Mesendoderm (in vitro differentiated cells): ENCODE data around the gene HABP2.

Experiments
- DNase-seq: peaks from one replicate; pipeline ENCODE4 v3.0.0; 2013
- H2AK5ac ChIP-seq: 2 replicates; pipeline ENCODE4 v1.6.1; 2013; ENCODE audit warnings: low read length, inconsistent platforms
- H2BK120ac ChIP-seq: 2 replicates; pipeline ENCODE4 v1.6.1; 2013; ENCODE audit warnings: low read depth, mild to moderate bottlenecking, low read length, moderate library complexity, mixed read lengths
- H2BK15ac ChIP-seq: replicated peaks from 2 replicates; pipeline ENCODE4 v1.6.1; 2013; ENCODE audit warnings: low read depth, mild to moderate bottlenecking, moderate library complexity
- H2BK5ac ChIP-seq: 2 replicates; pipeline ENCODE4 v1.6.1; 2013; ENCODE audit warnings: low read length, inconsistent platforms
- H3K18ac ChIP-seq: 2 replicates; pipeline ENCODE4 v1.6.1; 2013; ENCODE audit warnings: mild to moderate bottlenecking, low read length, mixed read lengths
- H3K23ac ChIP-seq: one replicate; pipeline ENCODE4 v1.6.1; 2013; ENCODE audit warnings: low read length
- H3K27ac ChIP-seq: 2 replicates; pipeline ENCODE4 v1.5.1; 2013; ENCODE audit warnings: low read depth, mild to moderate bottlenecking, inconsistent platforms, low read length, moderate library complexity
- H3K27me3 ChIP-seq: 2 replicates; pipeline ENCODE4 v1.6.1; 2013; ENCODE audit warnings: low read length, control low read depth, mild to moderate bottlenecking, inconsistent platforms; ENCODE audit not compliant: insufficient read depth, poor library complexity
- H3K36me3 ChIP-seq: 2 replicates; pipeline ENCODE4 v1.6.1; 2013; ENCODE audit warnings: low read length, inconsistent platforms; ENCODE audit not compliant: control insufficient read depth, insufficient read depth
- H3K4ac ChIP-seq: one replicate; pipeline ENCODE4 v1.6.1; 2013; ENCODE audit warnings: low read depth, mild to moderate bottlenecking, low read length, moderate library complexity
- H3K4me1 ChIP-seq: 2 replicates; pipeline ENCODE4 v1.6.1; 2013; ENCODE audit warnings: low read depth, low read length, inconsistent platforms; ENCODE audit not compliant: control insufficient read depth
- H3K4me2 ChIP-seq: 2 replicates; pipeline ENCODE4 v1.6.1; 2013; ENCODE audit warnings: low read length
- H3K4me3 ChIP-seq: 2 replicates; pipeline ENCODE4 v1.5.1; 2013; ENCODE audit warnings: mild to moderate bottlenecking, low read length
- H3K56ac ChIP-seq: one replicate; pipeline ENCODE4 v1.6.1; 2013; ENCODE audit warnings: low read length
- H3K79me1 ChIP-seq: 2 replicates; pipeline ENCODE4 v1.6.1; 2013; ENCODE audit warnings: low read length, inconsistent platforms
- H3K79me2 ChIP-seq: 2 replicates; pipeline ENCODE4 v1.6.1; 2013; ENCODE audit warnings: mild to moderate bottlenecking, low read length; ENCODE audit not compliant: control insufficient read depth, insufficient read depth
- H3K9ac ChIP-seq: 2 replicates; pipeline ENCODE4 v1.6.1; 2013; ENCODE audit warnings: low read length, inconsistent platforms
- H4K5ac ChIP-seq: one replicate; pipeline ENCODE4 v1.6.1; 2013; ENCODE audit warnings: low read length
- H4K8ac ChIP-seq: one replicate; pipeline ENCODE4 v1.6.1; 2013; ENCODE audit warnings: low read depth, mild to moderate bottlenecking, control low read depth, low read length, moderate library complexity
- WGBS: extraction: QIAGEN DNeasy Blood & Tissue Kit; methylation state at CpG from one replicate; pipeline ENCODE4 v1.1.7; 2013; ENCODE audit warnings: low lambda C conversion rate, missing lambda C conversion rate; ENCODE audit not compliant: insufficient coverage; ENCODE audit errors: extremely low coverage; 5-methylcytosine and 5-hydroxymethylcytosine counted together

The HABP2 gene

DNA sequence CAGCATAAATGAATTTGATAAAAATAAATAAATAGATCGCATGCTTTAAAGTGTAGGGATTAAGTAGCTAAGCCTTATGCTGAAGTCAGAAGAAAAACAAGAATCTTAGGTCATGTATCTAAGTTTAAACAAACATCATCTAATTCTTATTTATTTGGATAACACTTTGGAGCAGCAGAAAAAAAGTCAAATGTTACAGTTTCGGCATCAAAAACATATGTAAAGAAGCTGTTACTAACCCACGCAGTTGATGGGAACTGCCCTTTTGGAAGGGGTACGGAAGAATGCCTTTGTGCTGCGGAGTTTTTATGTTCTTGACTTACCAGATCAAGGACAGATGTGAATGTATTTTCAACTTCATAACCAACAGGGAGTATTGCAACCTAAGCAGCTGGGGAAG, 37.3 kb upstream of the HABP2 start:
- no peak overlapping the region for H3K4me3 ChIP-seq
- no peak overlapping the region for H3K18ac ChIP-seq
- no peaks in the 10 kb centered on the region for H3K36me3 ChIP-seq
- no peak overlapping the region for H2BK15ac ChIP-seq
- no peak overlapping the region for H2AK5ac ChIP-seq
- H4K5ac ChIP-seq = no peak overlapping the region
- no peak overlapping the region for H3K9ac ChIP-seq
- no peaks in the 10 kb centered on the region for H3K79me2 ChIP-seq
- H3K4ac ChIP-seq = no peak overlapping the region
- no peak overlapping the region for H3K27ac ChIP-seq
- H3K27me3 ChIP-seq = no peaks in the 10 kb centered on the region
- no peak for DNase-seq
- no CpG with 5 or more reads among the region's 5 CpGs for WGBS
- no peak overlapping the region for H4K8ac ChIP-seq
- H2BK120ac ChIP-seq = no peak overlapping the region
- H3K23ac ChIP-seq = no peak overlapping the region
- H3K79me1 ChIP-seq = no peaks in the 10 kb centered on the region
- no peak overlapping the region for H2BK5ac ChIP-seq
- no peak overlapping the region for H3K4me2 ChIP-seq
- no peak overlapping the region for H3K56ac ChIP-seq
- H3K4me1 ChIP-seq = no peaks in the 10 kb centered on the region

DNA sequence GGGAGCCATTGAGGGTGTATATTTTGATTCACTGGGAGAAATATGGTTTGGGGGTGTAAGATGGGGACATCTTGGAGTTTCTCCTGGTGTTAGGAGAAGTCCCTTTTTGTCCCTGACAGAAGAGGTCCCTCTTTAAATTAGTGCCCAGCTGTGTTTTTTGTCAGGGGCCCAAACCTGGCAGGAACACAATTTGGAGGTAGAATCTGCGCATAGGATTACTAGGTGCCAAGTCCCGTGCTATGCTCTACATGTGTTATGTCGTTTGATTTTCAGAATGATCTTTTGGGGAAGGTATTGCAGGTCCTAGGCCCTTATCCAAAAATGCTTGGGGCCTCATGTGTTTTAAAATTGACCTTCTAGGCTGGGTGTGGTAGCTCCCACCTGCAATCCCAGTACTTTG, 36.8 kb upstream of the HABP2 start:
- Histone ChIP-seq H3K27ac (no peak overlapping the region), H2BK5ac (no peak overlapping the region), H3K27me3 (no peaks in the 10 kb centered on the region), H4K5ac (no peak overlapping the region), H2BK15ac (no peak overlapping the region), H2BK120ac (no peak overlapping the region), H3K36me3 (no peaks in the 10 kb centered on the region), H3K4me3 (no peak overlapping the region), H3K23ac (no peak overlapping the region), H3K56ac (no peak overlapping the region), H3K4me1 (no peaks in the 10 kb centered on the region), H3K9ac (no peak overlapping the region), H2AK5ac (no peak overlapping the region), H3K4me2 (no peak overlapping the region), H3K79me1 (no peaks in the 10 kb centered on the region), H3K18ac (no peak overlapping the region), H4K8ac (no peak overlapping the region), H3K4ac (no peak overlapping the region), H3K79me2 (no peaks in the 10 kb centered on the region)
- no peak for DNase-seq
- WGBS = no CpG with 5 or more reads among the region's 3 CpGs

DNA sequence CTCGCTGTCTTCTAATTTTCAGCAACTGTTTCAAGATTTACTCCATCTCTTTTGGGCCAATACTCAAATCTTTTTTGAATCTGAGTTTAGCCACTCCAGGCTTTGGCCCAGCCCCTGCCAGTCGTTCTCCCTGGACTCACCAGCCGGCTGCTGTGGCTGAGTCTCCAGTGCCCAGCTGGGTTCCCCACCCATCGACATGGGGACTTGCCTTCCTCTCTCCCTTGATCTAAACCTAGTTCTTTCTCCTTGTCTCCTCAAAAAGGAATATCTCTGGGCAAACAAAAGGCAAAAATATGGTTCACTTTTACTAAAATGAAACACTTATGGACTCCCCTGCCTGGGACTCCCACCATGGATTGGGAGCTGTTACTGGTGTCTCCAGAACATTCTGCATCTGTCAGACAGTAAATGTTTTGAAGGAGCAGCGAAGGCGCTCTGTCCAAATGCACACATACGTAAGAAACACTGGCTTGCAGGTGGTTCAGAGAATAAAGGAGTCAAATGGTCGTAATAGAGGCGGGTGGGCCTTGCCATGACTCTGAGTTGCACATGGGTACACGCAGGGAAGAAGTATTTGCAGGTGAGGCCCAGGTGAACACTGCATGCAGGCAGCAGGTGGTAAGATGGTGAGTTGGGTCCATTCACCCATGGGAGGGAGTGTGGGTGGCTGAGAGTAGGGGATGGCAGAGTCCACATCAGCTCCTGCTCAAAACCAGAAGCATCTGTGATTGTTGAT, 35.5 kb upstream of the HABP2 start:
- H2BK5ac ChIP-seq = no peak overlapping the region
- no peak for DNase-seq
- H3K4ac ChIP-seq = no peak overlapping the region
- no peaks in the 10 kb centered on the region for H3K36me3 ChIP-seq
- no peaks in the 10 kb centered on the region for H3K79me2 ChIP-seq
- H4K5ac ChIP-seq = no peak overlapping the region
- H2AK5ac ChIP-seq = no peak overlapping the region
- H3K4me2 ChIP-seq = no peak overlapping the region
- no peak overlapping the region for H4K8ac ChIP-seq
- no peaks in the 10 kb centered on the region for H3K27me3 ChIP-seq
- H3K79me1 ChIP-seq = no peaks in the 10 kb centered on the region
- no peak overlapping the region for H3K18ac ChIP-seq
- no peak overlapping the region for H3K9ac ChIP-seq
- H3K27ac ChIP-seq = no peak overlapping the region
- no peak overlapping the region for H3K23ac ChIP-seq
- no peaks in the 10 kb centered on the region for H3K4me1 ChIP-seq
- H3K56ac ChIP-seq = no peak overlapping the region
- no peak overlapping the region for H2BK15ac ChIP-seq
- H2BK120ac ChIP-seq = no peak overlapping the region
- no peak overlapping the region for H3K4me3 ChIP-seq
- no CpG with 5 or more reads among the region's 10 CpGs for WGBS

DNA sequence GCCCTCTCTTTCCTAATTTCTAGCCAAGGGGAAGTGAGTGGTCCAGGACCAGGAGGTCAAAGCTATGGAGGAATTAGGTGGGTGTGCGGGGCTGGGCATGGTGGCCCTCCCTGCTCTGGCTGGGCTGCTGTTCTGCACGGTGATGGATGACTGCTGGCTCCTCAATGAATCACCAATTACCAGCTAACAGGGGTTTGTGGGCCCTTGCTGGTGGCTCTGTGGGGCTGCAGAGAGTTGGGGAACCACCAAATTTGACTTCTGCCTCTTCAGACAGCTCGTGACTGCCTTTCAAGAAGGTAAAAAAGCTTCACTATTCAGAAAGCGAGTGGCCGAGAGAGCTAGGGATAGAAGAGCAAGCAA, 35.0 kb upstream of the HABP2 start:
- H3K4ac ChIP-seq = no peak overlapping the region

DNA sequence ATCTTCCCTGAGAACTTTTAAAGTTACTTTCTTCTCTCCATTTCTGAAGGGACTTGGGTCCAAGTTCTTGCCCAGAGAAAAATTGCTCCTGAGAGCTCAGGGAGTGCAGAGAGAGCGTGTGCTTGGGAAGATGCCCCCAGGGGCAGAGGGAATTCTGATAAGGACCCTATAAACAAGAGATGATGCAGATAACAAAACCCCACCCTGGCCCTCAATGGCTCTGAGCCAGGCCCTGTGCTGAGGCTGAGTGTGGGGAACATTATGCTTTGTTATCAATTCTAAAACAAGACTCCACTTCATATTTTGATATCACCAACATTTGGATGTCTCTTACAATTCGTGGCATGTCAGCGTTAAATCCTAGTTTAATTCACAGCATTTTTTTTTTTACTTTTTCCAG, 34.4 kb upstream of the HABP2 start:
- Histone ChIP-seq H3K27ac (no peak overlapping the region), H3K36me3 (no peaks in the 10 kb centered on the region), H3K9ac (no peak overlapping the region), H2BK120ac (no peak overlapping the region), H3K23ac (no peak overlapping the region), H3K79me1 (no peaks in the 10 kb centered on the region), H2BK5ac (no peak overlapping the region), H4K8ac (no peak overlapping the region), H3K4me3 (no peak overlapping the region), H3K79me2 (no peaks in the 10 kb centered on the region), H4K5ac (no peak overlapping the region), H3K4me2 (no peak overlapping the region), H2BK15ac (no peak overlapping the region), H3K56ac (no peak overlapping the region), H3K18ac (no peak overlapping the region), H3K4me1 (no peaks in the 10 kb centered on the region), H3K4ac (no peak overlapping the region), H2AK5ac (no peak overlapping the region), H3K27me3 (no peaks in the 10 kb centered on the region)
- no CpG with 5 or more reads among the region's 3 CpGs for WGBS
- DNase-seq = no peak

More for the DNA sequence above, 35.0 kb upstream of the HABP2 start:
- Histone ChIP-seq H3K4me2 (no peak overlapping the region), H2BK15ac (no peak overlapping the region), H4K8ac (no peak overlapping the region), H3K18ac (no peak overlapping the region), H2AK5ac (no peak overlapping the region), H3K79me2 (no peaks in the 10 kb centered on the region), H3K27me3 (no peaks in the 10 kb centered on the region), H3K4me1 (no peaks in the 10 kb centered on the region), H3K4me3 (no peak overlapping the region), H3K79me1 (no peaks in the 10 kb centered on the region), H3K9ac (no peak overlapping the region), H4K5ac (no peak overlapping the region), H2BK5ac (no peak overlapping the region), H3K27ac (no peak overlapping the region), H3K36me3 (no peaks in the 10 kb centered on the region), H3K56ac (no peak overlapping the region), H2BK120ac (no peak overlapping the region), H3K23ac (no peak overlapping the region)
- WGBS = no CpG with 5 or more reads among the region's 5 CpGs
- no peak for DNase-seq
